COLO668 (cell line): ENCODE data around the gene ENO2.
"Not testable (repeated sequence)": the region's sequence is repeated elsewhere in the genome, so short reads cannot be mapped to it uniquely, and the experiment has no call there.

Source experiments
- DNase-seq: peaks from one replicate; lab custom pipeline; 2025; ENCODE audit not compliant: unreplicated experiment; lab: John Stamatoyannopoulos, UW

Gene ENO2

DNA sequence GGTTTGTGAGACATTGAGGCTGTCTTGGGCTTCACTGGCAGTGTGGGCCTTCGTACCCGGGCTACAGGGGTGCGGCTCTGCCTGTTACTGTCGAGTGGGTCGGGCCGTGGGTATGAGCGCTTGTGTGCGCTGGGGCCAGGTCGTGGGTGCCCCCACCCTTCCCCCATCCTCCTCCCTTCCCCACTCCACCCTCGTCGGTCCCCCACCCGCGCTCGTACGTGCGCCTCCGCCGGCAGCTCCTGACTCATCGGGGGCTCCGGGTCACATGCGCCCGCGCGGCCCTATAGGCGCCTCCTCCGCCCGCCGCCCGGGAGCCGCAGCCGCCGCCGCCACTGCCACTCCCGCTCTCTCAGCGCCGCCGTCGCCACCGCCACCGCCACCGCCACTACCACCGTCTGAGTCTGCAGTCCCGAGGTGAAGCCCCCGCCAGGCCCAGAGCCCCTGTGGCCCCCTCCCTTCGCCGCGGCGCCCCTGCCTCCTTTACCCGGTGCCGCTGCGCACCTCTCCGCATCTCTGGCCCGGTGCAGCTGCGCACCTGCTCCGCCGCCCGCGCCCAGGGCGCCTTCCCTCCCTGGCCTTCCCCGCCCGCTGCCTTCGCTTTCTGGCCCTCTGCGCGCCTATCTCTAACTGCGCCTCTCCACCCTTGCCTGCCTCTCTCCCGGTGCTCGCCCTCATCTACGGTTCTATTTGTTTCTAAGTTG, at the start of gene ENO2:
Gene ENO2 (plus strand): TSS at position 335 of the 701 bp plus-strand sequence. CDS start 1,253 bp downstream, outside the sequence.
- DNase-seq: peak; percentile 79

DNA sequence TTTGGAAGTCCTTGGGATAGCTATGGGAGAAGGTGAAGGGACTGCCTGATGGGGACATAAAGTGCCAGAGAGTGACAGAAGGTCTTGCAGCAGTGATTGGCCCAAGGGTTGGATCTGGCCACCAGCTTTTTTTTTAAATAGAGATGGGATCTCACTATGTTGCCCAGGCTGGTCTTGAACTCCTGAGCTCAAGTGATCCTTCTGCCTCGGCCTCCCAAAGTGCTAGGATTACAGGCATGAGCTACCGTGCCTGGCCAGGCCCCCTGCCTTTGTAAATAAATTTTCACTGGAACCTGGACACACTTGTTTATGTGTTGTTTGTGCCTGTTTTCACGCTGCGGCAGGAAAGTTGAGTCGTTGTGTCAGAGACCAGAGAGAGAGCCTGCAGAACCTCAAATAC, 49.1 kb upstream of the ENO2 start:
- DNase-seq: not testable (repeated sequence)

- no peak for DNase-seq
Measured at GRCh38 chr12:6866163-6866919, 48.0 kb upstream of the ENO2 start.

DNA sequence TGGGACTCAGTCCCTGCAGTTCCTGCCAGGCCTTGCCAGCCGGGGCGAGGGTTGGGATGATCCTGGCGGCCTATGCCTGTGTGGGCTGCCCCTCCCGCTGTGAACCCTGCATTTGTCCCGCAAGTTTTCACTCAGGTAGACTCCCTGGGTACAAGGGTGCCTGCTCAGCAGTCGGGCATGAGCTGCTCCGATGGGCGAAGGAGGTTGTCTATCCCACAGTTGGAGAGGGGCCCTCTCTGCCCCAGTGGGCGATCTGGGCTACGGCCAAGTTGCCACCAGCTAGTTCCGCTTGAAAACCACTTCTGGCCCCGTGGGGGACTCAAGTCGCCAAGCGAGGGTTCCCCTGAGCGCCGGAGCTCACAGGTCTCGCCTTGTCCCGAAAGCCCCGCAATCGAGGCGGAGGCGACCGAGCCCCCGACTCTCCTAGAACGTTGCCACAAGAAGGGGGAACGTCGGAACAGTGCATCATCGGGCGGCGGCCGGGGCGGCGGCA, 47.4 kb upstream of the ENO2 start:
- no peak for DNase-seq

- DNase-seq: peak; percentile 72
Measured at GRCh38 chr12:6867413-6868210, 46.8 kb upstream of the ENO2 start, which contains the start of gene TPI1. TSS of gene TPI1 (plus strand) at chr12:6867531. CDS start at chr12:6867567, 36 bp downstream.

- DNase-seq: no peak
Measured at GRCh38 chr12:6868211-6869048, 46.0 kb upstream of the ENO2 start.

DNA sequence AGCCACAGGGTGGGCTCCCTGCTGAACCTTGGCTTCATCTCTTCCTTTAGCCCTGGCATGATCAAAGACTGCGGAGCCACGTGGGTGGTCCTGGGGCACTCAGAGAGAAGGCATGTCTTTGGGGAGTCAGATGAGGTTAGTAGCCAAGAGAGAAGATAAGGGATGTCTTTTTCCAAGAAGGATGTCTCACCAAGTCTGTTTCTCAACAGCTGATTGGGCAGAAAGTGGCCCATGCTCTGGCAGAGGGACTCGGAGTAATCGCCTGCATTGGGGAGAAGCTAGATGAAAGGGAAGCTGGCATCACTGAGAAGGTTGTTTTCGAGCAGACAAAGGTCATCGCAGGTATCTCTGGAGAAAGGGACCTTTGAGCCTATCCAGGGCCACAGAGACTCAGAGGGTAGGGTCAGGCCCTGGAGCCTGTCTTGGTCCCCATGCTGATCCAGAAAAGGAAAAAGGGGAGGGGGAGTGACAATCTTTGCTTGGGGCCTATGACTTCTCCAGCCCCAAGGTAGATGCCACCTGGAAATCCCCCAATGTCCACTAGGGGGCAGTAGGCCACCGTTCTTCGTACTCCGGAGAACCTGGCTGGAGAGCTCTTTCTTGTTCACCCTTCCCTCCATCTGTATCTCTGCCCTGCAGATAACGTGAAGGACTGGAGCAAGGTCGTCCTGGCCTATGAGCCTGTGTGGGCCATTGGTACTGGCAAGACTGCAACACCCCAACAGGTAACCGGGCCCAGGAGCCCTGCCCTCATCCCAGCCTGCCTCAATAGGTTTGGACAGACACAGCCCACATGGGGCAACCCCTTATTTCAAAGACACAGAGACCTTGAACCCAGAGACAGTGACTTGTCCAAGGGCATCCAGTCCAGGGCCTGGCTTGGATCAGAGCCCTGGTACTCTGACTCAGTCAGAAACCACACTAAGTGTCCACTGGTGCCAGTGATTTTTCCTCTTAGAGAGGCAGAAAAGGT, 45.0 kb upstream of the ENO2 start:
- DNase-seq: peak; percentile 74

DNA sequence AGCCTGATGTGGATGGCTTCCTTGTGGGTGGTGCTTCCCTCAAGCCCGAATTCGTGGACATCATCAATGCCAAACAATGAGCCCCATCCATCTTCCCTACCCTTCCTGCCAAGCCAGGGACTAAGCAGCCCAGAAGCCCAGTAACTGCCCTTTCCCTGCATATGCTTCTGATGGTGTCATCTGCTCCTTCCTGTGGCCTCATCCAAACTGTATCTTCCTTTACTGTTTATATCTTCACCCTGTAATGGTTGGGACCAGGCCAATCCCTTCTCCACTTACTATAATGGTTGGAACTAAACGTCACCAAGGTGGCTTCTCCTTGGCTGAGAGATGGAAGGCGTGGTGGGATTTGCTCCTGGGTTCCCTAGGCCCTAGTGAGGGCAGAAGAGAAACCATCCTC, 44.1 kb upstream of the ENO2 start:
- not testable (repeated sequence) for DNase-seq

- peak; percentile 15 for DNase-seq
Measured at GRCh38 chr12:6871052-6871957, 43.1 kb upstream of the ENO2 start.

DNA sequence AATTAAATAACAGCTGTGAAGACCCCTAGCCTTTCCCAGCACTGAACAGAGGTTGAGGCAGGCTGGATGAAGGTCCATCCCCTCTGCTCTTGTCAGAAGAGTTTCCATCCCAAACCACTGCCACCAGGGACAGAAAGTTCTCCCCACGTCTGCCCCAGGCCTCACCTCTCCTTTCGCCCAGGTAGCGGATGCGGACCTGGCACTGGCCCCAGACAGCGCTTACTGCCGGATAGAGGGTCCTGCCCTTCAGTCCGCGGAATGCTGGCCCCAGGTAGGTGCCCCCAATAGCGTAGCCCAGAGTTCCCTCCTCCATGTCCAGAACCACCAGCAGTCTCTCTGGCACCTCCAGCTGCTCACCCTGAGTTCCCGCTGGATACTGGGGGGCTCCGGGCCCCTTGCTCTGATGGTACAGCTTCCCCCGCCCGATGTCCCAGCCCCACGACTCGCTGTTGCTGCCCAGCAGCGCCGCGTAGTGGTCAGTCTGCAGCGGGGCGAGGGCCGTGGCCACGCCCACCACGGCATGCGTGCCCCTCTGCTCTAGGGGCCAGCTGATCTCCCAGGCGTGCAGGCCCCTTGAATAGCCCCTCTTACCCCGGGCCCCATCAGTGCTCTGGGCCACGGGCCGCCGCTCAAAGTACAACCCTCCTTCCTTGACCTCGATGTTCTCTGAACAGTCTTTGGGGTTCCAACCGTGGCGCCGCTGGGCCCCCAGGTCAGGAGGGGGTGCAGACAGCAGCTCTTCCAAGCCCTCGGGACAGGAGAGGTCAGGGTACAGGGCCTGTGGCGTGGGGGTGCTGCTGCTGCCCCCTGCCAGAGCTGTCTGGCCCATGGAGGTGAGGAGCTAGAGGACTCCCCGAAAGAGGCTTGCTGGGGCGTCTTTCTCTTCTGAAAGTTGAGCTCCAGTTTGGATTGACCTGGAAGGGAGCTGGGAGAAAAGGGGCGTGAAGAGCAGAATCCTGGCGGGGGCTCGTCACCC, 42.0 kb upstream of the ENO2 start:
- DNase-seq: peak; percentile 76

- peak; percentile 96 for DNase-seq
Measured at GRCh38 chr12:6873094-6874014, 41.0 kb upstream of the ENO2 start, which contains the start of gene SPSB2. TSS of gene SPSB2 (minus strand) at chr12:6873303. CDS start at chr12:6872901, 402 bp downstream.

GRCh38 chr12:6874015-6874368, 40.4 kb upstream of the ENO2 start:
- not testable (repeated sequence) for DNase-seq

DNA sequence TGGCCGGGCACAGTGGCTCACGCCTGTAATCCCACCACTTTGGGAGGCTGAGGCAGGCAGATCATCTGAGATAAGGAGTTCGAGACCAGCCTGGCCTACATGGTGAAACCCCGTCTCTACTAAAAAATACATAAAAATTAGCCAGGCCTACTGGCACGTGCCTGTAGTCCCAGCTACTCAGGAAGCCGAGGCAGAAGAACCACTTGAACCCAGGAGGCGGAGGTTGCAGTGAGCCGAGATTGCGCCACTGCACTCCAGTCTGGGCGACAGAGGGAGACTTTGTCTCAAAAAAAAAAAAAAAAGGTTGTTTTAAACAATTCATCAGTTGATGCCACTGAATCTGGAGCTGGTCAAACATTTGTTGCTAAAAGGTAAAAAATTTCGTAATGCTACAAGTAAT, 34.6 kb upstream of the ENO2 start:
- DNase-seq: not testable (repeated sequence)

GRCh38 chr12:6883252-6883651, 31.1 kb upstream of the ENO2 start:
- no peak for DNase-seq

DNA sequence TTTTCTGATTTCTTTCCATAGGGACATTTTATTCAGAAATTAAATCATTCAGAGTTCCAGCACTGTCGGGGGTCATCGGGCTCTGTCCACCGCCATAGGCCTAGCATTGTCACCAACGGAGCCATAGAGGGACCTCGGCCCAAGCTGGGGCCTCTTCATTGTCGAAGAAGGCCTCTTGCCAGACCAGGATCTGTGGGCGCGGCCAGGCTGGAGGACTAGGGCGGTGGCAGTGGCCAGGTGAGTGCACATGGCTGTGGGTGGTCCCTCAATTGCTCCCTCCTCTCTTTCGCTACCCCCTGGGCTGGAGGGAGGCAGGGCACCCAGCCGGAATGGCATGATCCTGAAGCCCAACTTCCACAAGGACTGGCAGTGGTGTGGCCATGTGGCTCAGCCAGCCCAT, 30.7 kb upstream of the ENO2 start:
- DNase-seq: no peak

DNA sequence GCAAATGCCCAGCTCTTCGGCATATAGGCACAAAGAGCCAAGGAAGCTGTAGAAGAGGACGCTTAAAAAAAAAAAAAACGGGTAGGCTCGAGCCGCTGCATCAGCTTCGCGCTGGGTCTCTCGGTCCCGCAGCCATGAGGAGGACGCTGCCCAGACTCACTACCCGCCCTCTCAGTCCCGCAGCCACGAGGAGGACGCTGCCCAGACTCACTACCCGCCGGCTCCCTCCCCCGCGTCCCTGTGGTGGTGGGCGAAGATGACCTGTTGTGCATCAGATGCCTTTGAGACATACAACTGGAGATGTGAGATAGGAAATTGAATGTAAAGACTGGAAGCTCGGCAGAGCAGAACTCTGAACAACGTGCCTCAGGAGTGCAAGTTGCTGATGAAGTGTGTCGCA, 29.8 kb upstream of the ENO2 start:
- DNase-seq: no peak
